ENCODE results near the gene OR1J1. TPM values are rescaled to one million over a fixed set of nuclear protein-coding genes. Genes with fewer than 3 reads are reported as not detected.

The OR1J1 gene, protein sequence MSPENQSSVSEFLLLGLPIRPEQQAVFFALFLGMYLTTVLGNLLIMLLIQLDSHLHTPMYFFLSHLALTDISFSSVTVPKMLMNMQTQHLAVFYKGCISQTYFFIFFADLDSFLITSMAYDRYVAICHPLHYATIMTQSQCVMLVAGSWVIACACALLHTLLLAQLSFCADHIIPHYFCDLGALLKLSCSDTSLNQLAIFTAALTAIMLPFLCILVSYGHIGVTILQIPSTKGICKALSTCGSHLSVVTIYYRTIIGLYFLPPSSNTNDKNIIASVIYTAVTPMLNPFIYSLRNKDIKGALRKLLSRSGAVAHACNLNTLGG
- not detected for polyA plus RNA-seq (ENCODE audit: insufficient read length in 3 of 3)
- long read RNA-seq, donor 1: 0 reads
- long read RNA-seq, donor 2: 0 reads
- long read RNA-seq, donor 3: 0 reads
- long read RNA-seq, donor 4: 0 reads
- long read RNA-seq, donor 5: 0 reads
- long read RNA-seq, donor 6: 0 reads
- long read RNA-seq, donor 7: 0 reads
- long read RNA-seq, donor 8: 0 reads
- long read RNA-seq, donor 9: 0 reads
- long read RNA-seq, donor 10, partial matches to known transcripts: 0 of 2 reads
- long read RNA-seq, donor 10, other reads (novel, unspliced or antisense): 0 of 2 reads
- long read RNA-seq, donor 11: 0 reads
- long read RNA-seq, donor 12: 0 reads
- long read RNA-seq, donor 13: 0 reads
- long read RNA-seq, donor 14: 0 reads
- long read RNA-seq, donor 15: 0 reads
- long read RNA-seq, donor 16: 0 reads

DNA sequence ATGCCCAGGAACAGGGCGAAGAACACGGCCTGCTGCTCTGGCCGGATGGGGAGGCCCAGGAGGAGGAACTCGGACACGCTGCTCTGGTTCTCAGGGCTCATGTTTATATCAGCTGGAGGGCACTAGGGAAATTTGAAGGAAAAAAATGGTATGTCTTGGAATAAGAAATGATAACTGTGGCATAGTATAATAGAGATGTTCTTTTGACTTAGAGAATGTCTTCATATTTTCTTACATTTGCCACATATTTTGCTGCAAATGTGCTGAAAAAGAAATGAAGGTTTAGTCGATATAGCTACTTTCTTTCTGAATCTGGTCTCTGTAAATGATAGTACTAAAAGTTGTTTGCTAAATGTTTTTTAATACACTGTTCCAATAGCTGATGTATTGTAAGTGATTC, at the start of gene OR1J1:
Gene OR1J1 (minus strand): TSS at position 101 of the 400 bp plus-strand sequence. CDS start 0 bp downstream, at position 101.
- DNase-seq (ENCODE audit: extremely low read depth in 1 of 11, low read depth in 9 of 11, low spot score in 4 of 11): no peak

DNA sequence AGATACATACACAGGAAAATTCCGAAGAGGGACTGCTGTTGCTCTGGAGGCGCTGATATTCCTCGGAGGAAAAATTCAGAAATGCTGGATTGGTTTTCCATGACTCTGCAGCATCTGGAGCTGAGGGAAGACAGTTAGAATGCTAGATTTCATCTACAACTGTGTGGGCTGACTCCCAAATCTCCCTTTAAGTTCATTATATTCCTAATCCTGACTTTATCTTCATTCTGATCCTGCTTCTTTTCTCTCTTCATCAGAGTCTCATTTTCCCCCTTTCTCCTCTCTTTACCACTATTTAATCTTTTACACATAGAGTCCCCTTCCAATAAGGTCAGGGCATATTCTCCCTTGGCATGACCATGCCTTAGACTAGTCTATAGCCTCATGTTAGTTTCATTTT, 49.5 kb upstream of the OR1J1 start, which contains the start of gene OR1N1:
Gene OR1N1 (minus strand): TSS at position 101 of the 400 bp plus-strand sequence. CDS start 0 bp downstream, at position 101.
- no peak for DNase-seq (ENCODE audit: extremely low read depth in 1 of 11, low read depth in 9 of 11, low spot score in 4 of 11)

DNA sequence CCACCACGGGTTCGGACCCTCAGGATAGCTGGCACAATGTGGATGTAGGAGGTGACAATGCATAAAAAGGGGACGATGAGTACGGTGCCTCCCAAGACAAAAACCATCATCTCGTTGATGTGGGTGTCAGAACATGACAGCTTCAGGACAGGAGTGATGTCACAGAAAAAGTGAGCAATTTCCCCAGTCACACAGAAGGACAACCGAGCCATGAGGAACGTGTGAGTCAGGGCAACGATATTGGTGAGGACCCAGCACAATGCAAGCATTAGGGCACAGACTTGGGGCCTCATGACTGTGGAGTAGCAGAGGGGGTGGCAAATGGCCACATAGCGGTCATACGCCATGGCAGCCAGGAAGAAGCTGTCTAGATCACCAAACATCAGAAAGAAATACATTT, 48.9 kb upstream of the OR1J1 start:
- no peak for DNase-seq (ENCODE audit: extremely low read depth in 1 of 11, low read depth in 9 of 11, low spot score in 4 of 11)

DNA sequence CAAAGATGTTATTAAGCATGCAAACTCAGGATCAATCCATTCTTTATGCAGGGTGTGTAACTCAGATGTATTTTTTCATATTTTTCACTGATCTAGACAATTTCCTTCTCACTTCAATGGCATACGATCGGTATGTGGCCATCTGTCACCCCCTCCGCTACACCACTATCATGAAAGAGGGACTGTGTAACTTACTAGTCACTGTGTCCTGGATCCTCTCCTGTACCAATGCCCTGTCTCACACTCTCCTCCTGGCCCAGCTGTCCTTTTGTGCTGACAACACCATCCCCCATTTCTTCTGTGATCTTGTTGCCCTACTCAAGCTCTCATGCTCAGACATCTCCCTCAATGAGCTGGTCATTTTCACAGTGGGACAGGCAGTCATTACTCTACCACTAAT, 41.6 kb upstream of the OR1J1 start:
- no peak for DNase-seq (ENCODE audit: extremely low read depth in 1 of 11, low read depth in 9 of 11, low spot score in 4 of 11)

DNA sequence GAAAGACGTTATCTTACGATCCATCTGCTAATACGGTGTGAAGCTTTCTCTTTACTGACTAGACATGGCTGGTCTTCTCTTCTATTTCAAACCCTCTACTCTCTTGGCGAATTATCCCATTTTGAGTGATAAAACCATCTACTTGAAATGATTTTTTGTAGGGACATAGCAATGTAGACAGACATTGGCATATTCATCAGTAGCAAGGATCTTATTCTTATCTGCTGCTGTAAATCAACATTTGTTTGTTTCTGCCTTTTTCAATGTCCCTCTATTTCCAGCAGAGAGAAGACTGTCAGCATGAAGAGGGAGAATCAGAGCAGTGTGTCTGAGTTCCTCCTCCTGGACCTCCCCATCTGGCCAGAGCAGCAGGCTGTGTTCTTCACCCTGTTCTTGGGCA, 41.1 kb upstream of the OR1J1 start, which contains the start of gene OR1J4:
Gene OR1J4 (plus strand): TSS at position 301 of the 400 bp plus-strand sequence. CDS start 0 bp downstream, at position 301.
- DNase-seq (ENCODE audit: extremely low read depth in 1 of 11, low read depth in 9 of 11, low spot score in 4 of 11): no peak

DNA sequence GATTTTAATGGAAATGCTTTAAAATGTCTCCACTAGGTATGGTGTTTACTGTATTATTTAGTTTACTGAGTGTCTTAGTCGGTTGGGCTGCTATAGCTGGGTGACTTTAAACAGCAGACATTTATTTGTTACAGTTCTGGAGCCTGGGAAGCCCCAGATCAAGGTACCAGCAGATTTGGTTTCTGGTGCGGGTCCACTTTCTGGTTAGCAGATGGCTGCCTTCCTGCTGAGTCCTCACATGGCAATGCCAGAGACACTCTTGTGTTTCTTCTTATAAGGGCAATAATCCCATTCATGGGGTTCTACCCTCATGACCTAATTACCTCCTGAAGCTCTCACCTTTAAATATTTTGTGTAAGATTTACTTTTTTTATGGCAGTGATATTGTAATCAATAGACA, 40.5 kb upstream of the OR1J1 start:
- no peak for DNase-seq (ENCODE audit: extremely low read depth in 1 of 11, low read depth in 9 of 11, low spot score in 4 of 11)

DNA sequence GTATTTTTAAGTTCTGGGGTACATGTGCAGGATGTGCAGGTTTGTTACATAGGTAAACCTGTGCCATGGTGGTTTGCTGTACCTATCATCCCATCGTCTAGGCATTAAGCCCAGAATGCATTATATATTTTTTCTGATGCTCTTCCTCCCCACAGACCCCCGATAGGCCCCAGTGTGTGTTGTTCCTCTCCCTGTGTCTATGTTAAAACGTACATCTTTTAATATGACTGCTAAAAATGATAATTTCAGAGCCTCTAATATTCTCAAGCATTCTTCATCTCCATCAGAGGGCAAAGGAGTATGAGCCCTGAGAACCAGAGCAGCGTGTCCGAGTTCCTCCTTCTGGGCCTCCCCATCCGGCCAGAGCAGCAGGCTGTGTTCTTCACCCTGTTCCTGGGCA, 32.8 kb upstream of the OR1J1 start, which contains the start of gene OR1J2:
Gene OR1J2 (plus strand): TSS at position 301 of the 400 bp plus-strand sequence. CDS start 0 bp downstream, at position 301.
- no peak for DNase-seq (ENCODE audit: extremely low read depth in 1 of 11, low read depth in 9 of 11, low spot score in 4 of 11)

DNA sequence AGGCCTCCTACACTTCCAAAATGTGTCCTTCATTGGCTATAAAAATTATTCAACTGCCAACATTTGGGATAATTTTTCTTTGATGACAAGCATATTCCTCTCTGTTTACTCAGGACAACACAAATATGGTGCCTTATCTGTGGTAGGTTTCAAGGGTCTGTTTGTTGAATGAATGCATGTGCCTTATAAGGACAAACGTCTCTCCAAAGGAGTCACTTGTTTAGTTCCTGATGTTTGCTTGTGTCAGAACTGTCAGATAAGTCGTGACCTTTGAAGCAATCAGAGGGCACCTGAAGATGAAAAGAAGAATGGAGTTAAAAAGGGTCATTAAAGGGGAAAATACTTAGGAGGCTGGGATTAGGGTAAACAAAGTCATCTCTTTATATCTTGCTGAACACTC, 29.2 kb upstream of the OR1J1 start:
- DNase-seq (ENCODE audit: extremely low read depth in 1 of 11, low read depth in 9 of 11, low spot score in 4 of 11): no peak

DNA sequence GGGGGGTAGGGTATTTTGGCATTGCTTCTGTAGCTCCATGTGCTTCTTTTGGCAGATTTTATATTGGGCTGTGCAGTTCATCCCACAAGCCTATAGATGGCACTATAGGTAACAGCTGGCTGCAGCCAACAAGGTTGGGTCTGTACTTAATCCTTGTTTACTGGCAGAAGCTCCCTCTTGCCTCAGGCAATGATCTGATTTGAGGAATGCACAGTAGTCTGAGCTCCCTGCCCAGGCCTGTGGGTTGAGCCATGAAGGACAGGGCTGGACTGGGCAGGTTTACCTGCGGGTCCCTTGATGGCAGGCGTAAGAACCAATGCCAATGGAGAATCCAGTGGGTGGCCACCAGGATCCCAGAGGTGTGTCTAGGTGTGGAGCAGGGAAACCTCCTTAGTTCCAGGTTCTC, 21.2 kb upstream of the OR1J1 start:
- DNase-seq (ENCODE audit: extremely low read depth in 1 of 11, low read depth in 9 of 11, low spot score in 4 of 11): peak in 5 of 11 donors; percentile 1 to 7 (median 4)

DNA sequence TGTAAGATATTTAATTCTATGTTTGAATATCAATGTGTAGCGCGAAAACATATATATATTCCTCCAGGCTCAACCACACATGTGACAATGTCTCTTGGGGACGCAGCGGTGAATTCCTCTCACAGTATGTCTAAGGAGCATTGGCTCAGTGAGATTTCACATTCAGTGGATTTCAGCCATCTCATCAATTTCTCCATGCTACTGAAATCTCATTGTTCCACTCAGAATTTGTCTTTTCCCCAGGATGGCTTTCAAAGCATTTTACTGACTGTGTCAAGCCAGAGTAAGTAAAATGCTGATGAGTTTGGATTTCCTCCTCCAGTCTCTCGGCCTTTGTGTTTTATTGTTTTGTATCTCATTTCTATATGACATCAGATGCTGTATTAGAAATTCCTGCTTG, 1.3 kb upstream of the OR1J1 start:
- DNase-seq (ENCODE audit: extremely low read depth in 1 of 11, low read depth in 9 of 11, low spot score in 4 of 11): no peak

DNA sequence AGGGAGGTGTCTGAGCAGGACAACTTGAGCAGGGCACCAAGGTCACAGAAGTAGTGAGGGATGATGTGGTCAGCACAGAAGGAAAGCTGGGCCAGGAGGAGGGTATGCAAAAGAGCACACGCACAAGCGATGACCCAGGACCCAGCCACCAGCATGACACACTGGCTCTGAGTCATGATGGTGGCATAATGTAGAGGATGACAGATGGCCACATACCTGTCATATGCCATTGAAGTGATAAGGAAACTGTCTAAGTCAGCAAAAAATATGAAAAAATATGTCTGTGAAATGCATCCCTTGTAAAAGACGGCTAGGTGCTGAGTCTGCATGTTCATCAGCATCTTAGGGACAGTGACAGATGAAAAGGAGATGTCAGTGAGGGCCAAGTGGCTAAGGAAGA, 380 bp downstream of the OR1J1 start:
- DNase-seq (ENCODE audit: extremely low read depth in 1 of 11, low read depth in 9 of 11, low spot score in 4 of 11): no peak

DNA sequence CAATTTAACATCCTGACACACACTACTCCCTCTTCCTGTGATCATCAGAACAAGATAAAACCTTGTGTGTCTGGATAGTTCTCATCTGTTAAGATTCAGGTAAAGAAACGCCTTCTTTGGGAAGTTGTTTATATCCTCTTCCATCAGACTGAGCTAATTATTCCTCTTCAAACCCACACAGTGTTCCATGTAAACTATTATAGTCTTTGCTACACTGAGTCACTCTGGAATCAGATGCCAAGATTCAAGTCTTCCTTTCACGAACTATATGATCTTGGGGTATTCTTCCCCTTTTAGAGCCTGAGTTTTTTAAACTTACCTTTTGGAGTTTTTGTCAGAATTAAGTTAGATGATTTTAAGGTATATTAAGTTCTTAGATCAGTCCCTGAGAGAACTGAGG, 2.0 kb downstream of the OR1J1 start:
- DNase-seq (ENCODE audit: extremely low read depth in 1 of 11, low read depth in 9 of 11, low spot score in 4 of 11): no peak

DNA sequence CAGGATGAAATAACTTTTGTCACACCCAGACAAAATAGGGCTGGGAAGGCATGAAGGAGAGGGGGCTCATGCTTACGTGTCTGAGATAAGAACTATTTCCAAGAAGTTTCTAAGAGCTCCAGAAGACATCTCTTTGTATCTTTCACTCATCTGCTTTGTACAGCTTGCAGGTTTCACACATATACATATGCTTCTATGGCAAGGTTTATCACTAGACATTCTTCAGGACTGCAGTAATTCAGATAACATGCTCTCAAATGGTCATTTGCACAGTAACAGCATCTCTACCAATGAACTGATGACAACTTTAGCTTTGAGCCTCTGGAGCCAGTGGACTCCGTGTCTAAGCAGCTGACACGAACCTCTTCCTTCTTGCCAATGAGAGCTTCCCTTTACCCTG, 3.2 kb downstream of the OR1J1 start:
- no peak for DNase-seq (ENCODE audit: extremely low read depth in 1 of 11, low read depth in 9 of 11, low spot score in 4 of 11)

DNA sequence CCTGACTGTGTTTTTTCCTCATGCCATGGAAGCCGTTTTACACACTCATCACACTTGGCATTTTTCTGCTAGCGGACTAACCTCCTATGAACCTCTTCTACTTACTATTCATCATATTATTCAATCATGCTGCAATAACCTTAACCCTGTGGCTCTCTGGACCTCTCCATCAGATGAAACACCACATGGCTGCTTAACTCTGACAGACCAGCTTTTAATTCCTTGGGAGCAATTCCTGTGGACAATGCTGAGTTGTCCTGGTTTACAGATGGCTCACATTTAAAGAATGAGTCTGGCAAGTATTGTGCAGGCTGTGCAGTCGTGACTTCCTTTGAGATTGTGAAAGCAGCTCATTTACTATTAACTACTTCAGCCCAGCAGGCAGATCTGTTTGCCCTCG, 9.0 kb downstream of the OR1J1 start:
- DNase-seq (ENCODE audit: extremely low read depth in 1 of 11, low read depth in 9 of 11, low spot score in 4 of 11): no peak

DNA sequence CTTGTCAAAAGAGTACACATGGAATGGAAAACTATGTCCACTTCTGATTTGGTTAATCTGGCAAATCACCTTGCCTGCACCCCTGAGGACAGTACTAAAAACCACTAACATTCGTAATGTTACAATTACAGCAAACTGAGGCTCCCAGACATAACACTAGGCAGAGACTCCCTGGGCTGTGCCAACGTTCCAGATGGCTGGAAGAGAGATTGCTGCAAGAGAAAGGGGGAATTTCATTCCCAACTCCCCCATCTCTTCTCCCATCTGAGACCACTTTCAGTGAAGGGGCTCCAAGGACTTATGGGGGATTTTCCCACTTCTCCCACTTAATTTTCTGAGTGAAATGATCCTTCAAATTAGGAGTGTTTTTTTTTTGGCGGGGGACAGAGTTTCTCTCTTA, 11.3 kb downstream of the OR1J1 start:
- DNase-seq (ENCODE audit: extremely low read depth in 1 of 11, low read depth in 9 of 11, low spot score in 4 of 11): no peak

DNA sequence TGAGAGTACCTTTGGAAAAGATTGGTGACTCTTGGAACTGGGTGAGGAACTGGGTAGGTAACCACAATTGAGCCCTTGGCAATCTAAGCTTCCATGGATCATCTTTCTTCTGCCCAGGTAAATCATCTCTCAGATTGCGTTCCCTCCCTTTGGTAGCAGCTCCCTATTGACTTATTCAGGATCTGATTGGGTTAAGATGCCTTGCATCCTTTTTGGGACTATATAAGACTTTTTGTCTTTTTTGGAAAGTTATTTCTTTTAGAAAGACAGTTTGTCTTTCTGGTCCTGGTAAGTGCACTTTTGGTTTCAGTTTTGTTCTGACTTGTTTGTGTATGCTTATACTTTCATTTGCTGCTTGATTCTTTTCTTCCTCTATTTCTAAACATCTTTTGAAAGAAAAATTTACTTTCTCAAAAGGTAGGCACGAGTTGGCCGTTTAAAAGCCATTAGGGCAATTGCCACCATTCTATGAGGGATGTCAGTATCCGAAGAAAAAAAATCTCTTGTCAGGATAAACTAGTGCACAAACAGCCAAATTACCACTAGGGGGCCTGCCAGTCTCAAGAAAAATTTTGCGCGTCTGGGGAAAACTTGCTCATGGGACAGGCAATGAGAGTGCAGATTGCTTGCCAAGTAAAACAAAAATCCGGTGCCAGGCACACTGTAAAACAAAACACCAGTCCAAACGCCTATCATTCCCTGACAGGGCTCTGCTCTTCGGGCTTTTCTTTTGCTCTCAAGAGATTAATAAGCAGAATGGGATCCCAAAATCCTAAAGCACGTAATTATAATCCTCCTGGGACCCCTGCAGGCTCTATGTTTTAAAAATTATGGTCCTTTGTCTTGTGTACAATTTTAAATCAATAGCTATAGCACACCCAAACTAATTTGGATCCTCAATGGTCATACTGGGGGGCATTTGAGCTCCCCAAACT, 12.8 kb downstream of the OR1J1 start:
- peak; percentile 38 to 78 (median 60) for DNase-seq (ENCODE audit: extremely low read depth in 1 of 11, low read depth in 9 of 11, low spot score in 4 of 11)

DNA sequence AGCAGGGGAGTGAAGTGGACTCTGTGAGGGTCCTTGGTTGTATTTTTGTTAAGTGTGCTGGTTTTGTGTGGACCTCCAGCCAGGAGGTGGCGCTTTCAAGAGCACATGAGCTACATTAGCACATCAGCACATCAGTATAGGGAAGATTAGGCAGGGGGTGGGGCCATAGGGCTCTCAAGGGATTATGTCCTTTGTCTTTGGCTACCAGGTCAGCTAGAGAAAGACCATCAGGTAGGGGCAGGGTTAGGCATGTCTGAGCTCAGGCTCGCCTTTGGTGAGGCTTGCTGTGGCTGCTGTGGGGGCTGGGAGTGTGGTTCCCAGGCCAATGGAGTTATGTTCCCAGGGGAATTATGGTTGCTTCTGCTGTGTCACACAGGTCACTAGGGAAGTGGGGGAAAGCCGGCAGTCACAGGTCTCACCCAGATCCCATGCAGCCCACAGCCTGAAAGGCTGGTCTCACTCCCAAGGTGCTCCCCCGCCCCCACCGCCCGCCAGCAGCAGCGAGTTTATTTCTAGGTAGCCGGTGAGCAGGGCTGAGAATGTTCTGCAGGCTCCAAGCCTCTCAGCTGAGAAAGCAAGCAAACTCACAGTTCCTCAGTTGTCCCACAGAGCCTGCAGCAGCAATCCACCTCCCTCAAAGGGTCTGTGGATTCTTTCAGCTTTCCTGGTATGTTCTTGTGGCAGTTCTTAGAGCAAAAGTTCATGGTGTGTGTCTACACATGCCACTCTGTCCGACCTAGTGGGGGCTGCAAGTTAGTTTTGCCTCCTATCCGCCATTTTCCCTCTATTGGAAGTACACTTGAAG, 13.7 kb downstream of the OR1J1 start:
- DNase-seq (ENCODE audit: extremely low read depth in 1 of 11, low read depth in 9 of 11, low spot score in 4 of 11): no peak

DNA sequence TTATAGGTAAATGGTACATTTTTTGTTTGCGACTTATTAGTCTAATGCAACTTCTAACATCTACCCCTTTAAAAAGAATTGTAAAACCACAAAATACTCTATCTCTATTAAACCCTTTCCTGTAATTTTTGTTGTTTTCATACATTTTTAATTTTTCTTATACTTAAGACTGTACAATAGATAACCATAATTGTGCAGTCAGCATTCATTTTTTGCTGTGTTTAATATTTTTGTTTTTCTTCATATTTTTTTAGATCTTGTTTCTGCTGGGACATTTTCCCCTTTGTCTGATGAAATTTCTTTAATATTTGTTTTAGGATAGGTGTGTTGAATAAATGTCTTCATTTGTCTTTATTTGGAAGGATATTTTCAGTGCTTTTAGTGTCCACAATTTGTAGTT, 19.9 kb downstream of the OR1J1 start:
- DNase-seq (ENCODE audit: extremely low read depth in 1 of 11, low read depth in 9 of 11, low spot score in 4 of 11): no peak
